Measurements from ENCODE around the gene PHETA1. TPM values are rescaled to one million over a fixed set of nuclear protein-coding genes. Genes with fewer than 3 reads are reported as not detected.

PHETA1 gene
- total and polyA plus RNA-seq, 2 experiments from 2014 or later, result 5.3 to 12.9 TPM

DNA sequence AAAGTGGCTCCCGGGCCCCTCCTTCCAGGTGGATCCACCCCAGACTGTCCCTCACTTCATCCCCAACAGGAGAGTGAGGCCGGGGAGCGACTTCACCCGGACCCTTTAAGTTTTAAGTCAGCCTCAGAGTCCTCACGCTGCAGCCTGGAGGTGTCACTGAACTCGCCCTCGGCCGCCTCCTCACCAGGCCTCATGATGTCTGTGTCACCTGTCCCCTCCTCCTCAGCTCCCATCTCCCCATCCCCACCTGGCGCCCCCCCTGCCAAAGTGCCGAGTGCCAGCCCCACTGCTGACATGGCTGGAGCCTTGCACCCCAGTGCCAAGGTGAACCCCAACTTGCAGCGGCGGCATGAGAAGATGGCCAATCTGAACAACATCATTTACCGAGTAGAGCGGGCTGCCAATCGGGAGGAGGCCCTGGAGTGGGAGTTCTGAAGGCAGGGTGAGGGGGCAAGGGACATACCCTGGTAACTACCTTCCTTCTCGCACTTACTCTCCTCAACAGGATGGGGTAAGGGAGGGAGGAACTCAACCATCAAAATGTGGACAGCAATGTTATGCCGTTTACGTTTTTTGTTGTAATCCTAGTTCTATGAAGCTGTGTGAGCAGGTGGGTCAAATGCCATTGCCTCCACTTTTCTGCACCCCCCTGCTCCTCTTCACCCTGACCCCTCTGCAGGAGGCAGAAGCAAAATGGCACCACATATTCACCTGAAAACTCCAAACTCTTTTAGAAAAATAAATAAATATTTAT is 20.8 kb downstream of the PHETA1 start:
- H3K36me3 ChIP-seq (ENCODE audit: insufficient read depth), result no peaks in the 10 kb centered on the region
- H3K36me3 Mint-ChIP-seq (ENCODE audit: low read depth), result peaks cover 24% of the 10 kb centered on the region
- TF ChIP-seq STAT1 (IDR thresholded peaks at IDR 0.05; ENCODE audit: unreplicated experiment), result no peak
- no peak for TF ChIP-seq POLR2AphosphoS5 (IDR thresholded peaks at IDR 0.05; ENCODE audit: low read depth)
- TF ChIP-seq, protein P1, sequence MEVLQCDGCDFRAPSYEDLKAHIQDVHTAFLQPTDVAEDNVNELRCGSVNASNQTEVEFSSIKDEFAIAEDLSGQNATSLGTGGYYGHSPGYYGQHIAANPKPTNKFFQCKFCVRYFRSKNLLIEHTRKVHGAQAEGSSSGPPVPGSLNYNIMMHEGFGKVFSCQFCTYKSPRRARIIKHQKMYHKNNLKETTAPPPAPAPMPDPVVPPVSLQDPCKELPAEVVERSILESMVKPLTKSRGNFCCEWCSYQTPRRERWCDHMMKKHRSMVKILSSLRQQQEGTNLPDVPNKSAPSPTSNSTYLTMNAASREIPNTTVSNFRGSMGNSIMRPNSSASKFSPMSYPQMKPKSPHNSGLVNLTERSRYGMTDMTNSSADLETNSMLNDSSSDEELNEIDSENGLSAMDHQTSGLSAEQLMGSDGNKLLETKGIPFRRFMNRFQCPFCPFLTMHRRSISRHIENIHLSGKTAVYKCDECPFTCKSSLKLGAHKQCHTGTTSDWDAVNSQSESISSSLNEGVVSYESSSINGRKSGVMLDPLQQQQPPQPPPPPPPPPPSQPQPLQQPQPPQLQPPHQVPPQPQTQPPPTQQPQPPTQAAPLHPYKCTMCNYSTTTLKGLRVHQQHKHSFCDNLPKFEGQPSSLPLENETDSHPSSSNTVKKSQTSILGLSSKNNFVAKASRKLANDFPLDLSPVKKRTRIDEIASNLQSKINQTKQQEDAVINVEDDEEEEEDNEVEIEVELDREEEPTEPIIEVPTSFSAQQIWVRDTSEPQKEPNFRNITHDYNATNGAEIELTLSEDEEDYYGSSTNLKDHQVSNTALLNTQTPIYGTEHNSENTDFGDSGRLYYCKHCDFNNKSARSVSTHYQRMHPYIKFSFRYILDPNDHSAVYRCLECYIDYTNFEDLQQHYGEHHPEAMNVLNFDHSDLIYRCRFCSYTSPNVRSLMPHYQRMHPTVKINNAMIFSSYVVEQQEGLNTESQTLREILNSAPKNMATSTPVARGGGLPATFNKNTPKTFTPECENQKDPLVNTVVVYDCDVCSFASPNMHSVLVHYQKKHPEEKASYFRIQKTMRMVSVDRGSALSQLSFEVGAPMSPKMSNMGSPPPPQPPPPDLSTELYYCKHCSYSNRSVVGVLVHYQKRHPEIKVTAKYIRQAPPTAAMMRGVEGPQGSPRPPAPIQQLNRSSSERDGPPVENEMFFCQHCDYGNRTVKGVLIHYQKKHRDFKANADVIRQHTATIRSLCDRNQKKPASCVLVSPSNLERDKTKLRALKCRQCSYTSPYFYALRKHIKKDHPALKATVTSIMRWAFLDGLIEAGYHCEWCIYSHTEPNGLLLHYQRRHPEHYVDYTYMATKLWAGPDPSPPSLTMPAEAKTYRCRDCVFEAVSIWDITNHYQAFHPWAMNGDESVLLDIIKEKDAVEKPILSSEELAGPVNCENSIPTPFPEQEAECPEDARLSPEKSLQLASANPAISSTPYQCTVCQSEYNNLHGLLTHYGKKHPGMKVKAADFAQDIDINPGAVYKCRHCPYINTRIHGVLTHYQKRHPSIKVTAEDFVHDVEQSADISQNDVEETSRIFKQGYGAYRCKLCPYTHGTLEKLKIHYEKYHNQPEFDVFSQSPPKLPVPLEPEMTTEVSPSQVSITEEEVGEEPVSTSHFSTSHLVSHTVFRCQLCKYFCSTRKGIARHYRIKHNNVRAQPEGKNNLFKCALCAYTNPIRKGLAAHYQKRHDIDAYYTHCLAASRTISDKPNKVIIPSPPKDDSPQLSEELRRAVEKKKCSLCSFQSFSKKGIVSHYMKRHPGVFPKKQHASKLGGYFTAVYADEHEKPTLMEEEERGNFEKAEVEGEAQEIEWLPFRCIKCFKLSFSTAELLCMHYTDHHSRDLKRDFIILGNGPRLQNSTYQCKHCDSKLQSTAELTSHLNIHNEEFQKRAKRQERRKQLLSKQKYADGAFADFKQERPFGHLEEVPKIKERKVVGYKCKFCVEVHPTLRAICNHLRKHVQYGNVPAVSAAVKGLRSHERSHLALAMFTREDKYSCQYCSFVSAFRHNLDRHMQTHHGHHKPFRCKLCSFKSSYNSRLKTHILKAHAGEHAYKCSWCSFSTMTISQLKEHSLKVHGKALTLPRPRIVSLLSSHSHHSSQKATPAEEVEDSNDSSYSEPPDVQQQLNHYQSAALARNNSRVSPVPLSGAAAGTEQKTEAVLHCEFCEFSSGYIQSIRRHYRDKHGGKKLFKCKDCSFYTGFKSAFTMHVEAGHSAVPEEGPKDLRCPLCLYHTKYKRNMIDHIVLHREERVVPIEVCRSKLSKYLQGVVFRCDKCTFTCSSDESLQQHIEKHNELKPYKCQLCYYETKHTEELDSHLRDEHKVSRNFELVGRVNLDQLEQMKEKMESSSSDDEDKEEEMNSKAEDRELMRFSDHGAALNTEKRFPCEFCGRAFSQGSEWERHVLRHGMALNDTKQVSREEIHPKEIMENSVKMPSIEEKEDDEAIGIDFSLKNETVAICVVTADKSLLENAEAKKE (CRISPR knock-in tag; IDR thresholded peaks at IDR 0.05), result no peak
- TF ChIP-seq, protein P2, sequence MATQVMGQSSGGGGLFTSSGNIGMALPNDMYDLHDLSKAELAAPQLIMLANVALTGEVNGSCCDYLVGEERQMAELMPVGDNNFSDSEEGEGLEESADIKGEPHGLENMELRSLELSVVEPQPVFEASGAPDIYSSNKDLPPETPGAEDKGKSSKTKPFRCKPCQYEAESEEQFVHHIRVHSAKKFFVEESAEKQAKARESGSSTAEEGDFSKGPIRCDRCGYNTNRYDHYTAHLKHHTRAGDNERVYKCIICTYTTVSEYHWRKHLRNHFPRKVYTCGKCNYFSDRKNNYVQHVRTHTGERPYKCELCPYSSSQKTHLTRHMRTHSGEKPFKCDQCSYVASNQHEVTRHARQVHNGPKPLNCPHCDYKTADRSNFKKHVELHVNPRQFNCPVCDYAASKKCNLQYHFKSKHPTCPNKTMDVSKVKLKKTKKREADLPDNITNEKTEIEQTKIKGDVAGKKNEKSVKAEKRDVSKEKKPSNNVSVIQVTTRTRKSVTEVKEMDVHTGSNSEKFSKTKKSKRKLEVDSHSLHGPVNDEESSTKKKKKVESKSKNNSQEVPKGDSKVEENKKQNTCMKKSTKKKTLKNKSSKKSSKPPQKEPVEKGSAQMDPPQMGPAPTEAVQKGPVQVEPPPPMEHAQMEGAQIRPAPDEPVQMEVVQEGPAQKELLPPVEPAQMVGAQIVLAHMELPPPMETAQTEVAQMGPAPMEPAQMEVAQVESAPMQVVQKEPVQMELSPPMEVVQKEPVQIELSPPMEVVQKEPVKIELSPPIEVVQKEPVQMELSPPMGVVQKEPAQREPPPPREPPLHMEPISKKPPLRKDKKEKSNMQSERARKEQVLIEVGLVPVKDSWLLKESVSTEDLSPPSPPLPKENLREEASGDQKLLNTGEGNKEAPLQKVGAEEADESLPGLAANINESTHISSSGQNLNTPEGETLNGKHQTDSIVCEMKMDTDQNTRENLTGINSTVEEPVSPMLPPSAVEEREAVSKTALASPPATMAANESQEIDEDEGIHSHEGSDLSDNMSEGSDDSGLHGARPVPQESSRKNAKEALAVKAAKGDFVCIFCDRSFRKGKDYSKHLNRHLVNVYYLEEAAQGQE (IDR thresholded peaks at IDR 0.05; ENCODE audit: unreplicated experiment), result no peak
- TF ChIP-seq ZNF331 (CRISPR knock-in tag; IDR thresholded peaks at IDR 0.05; ENCODE audit: low read depth), result no peak
- TF ChIP-seq NANOG (IDR thresholded peaks at IDR 0.05; ENCODE audit: borderline replicate concordance), result no peak
- no peak for TF ChIP-seq ZNF114 (CRISPR knock-in tag; IDR thresholded peaks at IDR 0.05)
- TF ChIP-seq CREB1 (CRISPR knock-in tag; IDR thresholded peaks at IDR 0.05; ENCODE audit: low read depth), result no peak
- no peak for TF ChIP-seq EZH2 (IDR thresholded peaks at IDR 0.05; ENCODE audit: low read depth, unreplicated experiment)
- no peak for TF ChIP-seq EZH2phosphoT487 (IDR thresholded peaks at IDR 0.05; ENCODE audit: unreplicated experiment)
- TF ChIP-seq JUNB (IDR thresholded peaks at IDR 0.05; ENCODE audit: unreplicated experiment), result no peak
- TF ChIP-seq, protein P3, sequence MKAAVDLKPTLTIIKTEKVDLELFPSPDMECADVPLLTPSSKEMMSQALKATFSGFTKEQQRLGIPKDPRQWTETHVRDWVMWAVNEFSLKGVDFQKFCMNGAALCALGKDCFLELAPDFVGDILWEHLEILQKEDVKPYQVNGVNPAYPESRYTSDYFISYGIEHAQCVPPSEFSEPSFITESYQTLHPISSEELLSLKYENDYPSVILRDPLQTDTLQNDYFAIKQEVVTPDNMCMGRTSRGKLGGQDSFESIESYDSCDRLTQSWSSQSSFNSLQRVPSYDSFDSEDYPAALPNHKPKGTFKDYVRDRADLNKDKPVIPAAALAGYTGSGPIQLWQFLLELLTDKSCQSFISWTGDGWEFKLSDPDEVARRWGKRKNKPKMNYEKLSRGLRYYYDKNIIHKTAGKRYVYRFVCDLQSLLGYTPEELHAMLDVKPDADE (IDR thresholded peaks at IDR 0.05), result no peak

More for the DNA sequence above, 20.8 kb downstream of the PHETA1 start:
- H3K9me3 Mint-ChIP-seq, result peaks cover 26% of the 10 kb centered on the region
- H3K27me3 ChIP-seq (ENCODE audit: insufficient read depth), result no peaks in the 10 kb centered on the region
- peaks cover 5% of the 10 kb centered on the region for H3K27me3 Mint-ChIP-seq (ENCODE audit: insufficient read depth, low read depth, poor library complexity)
- no peak overlapping the region for H3K4me3 ChIP-seq
- no peak overlapping the region for H3K4me2 ChIP-seq
- no peaks in the 10 kb centered on the region for H3K4me1 Mint-ChIP-seq
- H3K27ac ChIP-seq (ENCODE audit: low read depth), result no peak overlapping the region
- no peak overlapping the region for H3K27ac Mint-ChIP-seq
- H3K4me3 Mint-ChIP-seq, result no peak overlapping the region
- no peaks in the 10 kb centered on the region for H3K9me2 ChIP-seq (ENCODE audit: insufficient read depth)
- DNase-seq (ENCODE audit: low spot score) (no peak), ATAC-seq (no peak)
- no peaks in the 10 kb centered on the region for H3F3A ChIP-seq (replicated peaks; ENCODE audit: low read depth)
- H3K79me2 ChIP-seq (replicated peaks; ENCODE audit: insufficient read depth), result no peaks in the 10 kb centered on the region
- H2AFZ ChIP-seq, result no peak overlapping the region
- no peaks in the 10 kb centered on the region for H4K20me1 ChIP-seq (replicated peaks; ENCODE audit: insufficient read depth)
- no peaks in the 10 kb centered on the region for H3K4me1 ChIP-seq (ENCODE audit: insufficient read depth)

All from GM23338 (cell line).